COLO668 (cell line): ENCODE data around the gene AKIP1.
"Not testable (repeated sequence)": the region's sequence is repeated elsewhere in the genome, so short reads cannot be mapped to it uniquely, and the experiment has no call there.

Source experiments
- DNase-seq: peaks from one replicate; lab custom pipeline; 2025; ENCODE audit not compliant: unreplicated experiment; lab: John Stamatoyannopoulos, UW

AKIP1 gene, protein sequence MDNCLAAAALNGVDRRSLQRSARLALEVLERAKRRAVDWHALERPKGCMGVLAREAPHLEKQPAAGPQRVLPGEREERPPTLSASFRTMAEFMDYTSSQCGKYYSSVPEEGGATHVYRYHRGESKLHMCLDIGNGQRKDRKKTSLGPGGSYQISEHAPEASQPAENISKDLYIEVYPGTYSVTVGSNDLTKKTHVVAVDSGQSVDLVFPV

DNA sequence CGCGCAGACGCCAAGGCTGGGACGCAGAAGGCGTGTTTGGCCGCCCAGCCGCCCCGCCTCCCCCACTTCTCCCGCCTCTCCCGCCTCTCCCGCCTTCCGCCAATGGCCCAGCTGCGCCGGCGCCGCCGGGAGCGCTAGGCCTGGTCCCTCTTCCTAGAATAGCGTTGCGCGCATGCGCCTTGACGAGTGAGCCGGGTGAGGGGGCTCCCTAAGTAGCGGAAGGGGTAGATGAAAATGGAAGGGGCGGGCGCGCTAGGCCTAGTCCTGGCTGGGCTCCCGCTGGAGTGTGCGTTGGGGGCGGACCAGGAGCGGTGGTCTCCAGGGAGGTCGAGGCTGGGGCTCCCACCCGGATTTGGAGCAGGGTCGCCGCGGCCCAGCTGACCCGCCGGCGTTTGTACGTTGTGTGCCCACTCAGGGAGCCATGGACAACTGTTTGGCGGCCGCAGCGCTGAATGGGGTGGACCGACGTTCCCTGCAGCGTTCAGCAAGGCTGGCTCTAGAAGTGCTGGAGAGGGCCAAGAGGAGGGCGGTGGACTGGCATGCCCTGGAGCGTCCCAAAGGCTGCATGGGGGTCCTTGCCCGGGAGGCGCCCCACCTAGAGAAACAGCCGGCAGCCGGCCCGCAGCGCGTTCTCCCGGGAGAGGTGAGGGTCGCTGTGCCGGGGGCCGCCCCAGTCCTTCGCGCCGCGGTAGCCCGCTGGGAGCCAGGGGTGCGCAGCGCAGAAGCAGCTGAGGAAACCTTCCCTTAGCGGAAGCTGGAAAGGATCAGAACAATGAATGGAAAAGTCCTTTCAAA, at the start of gene AKIP1:
TSS of gene AKIP1 (plus strand) at position 161 of the 795 bp plus-strand sequence. CDS start at position 422, 261 bp downstream.
- peak; percentile 98 for DNase-seq

DNA sequence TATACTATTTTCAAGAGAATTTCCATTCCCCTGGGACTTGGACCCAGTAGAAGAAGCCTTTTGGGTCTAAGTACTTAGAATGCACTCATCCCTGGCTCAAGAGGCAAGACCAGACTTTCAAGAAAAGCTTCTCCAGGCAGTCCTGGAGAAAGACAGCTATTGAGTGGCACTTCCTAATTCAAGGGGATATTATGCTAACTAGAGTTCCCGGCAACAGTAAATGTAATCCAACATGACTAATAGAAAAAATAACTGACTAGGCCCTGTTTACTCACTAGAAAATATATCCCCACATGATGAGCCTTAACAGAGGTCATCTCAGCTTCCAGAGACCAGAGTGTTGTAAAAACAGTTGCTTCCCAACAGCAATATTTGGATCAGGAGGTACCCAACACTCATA, 47.2 kb upstream of the AKIP1 start:
- no peak for DNase-seq

DNA sequence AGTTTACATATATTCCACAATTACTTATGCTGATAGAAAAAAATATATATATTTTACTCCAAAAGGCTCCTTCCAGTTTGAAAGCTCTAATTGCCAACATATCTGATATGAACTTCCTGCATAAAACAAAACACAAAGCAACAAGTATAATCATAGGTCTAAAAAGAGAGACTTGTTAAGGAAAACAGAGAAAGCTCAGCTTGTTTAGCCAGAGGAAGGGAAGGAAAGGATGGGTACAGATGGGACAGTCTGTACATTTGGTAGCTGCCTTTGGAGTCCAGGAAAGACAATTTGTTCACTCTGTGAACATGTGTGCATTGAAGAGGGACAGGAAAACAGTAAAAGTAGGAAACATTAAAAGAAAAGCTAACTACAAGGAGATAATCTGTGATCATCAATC, 45.7 kb upstream of the AKIP1 start:
- no peak for DNase-seq

DNA sequence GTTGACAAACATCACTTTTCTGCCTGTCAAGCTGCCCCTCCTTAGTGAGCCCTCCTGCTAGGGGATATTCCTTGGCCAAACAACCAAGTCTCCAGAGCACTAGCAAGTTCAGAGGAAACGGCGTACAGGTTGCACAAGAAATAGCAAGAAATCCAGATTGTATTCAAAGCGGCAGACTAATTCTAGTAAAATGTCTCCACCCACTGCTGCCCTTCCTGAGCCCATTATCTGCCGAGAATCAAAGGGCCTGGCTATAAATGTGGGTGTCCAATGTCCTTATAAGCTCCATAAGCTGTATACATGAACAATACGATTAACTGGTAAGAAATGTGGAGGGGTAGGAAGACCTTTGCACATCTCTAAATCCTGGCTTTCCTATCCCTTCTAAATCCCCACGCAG, 44.0 kb upstream of the AKIP1 start:
- DNase-seq, result no peak

DNA sequence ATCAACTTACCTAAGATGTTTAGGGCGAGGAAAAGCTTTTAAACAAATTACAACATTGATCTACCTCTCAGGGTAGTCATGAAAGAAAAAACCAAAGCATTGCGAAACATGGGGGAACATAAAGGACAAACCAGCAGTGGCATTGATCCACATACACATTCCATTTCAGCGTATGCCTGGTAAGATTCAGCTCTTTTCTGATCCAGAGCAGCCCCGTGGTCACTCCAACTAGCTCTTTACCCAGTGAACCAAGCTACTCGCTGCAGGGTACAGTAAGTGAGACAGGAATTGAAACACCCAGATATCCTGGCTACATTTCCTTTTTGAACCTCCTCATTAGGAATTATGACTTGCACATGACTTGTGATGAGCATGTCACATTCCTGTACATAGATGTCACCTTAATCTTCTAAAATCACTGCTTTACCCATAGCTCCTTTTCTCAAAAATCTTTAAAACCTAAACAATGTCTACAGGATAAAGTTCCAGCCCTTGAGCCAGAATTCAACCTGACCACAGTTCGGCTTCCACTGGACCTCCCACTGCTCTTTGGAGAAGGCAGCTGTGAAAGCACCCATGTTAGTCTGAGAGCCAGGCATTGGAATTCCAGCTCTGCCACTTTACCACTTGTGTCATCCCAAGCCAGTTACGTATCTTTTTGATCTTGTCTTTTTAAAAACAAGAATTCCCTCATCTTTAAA, 42.9 kb upstream of the AKIP1 start:
- no peak for DNase-seq

DNA sequence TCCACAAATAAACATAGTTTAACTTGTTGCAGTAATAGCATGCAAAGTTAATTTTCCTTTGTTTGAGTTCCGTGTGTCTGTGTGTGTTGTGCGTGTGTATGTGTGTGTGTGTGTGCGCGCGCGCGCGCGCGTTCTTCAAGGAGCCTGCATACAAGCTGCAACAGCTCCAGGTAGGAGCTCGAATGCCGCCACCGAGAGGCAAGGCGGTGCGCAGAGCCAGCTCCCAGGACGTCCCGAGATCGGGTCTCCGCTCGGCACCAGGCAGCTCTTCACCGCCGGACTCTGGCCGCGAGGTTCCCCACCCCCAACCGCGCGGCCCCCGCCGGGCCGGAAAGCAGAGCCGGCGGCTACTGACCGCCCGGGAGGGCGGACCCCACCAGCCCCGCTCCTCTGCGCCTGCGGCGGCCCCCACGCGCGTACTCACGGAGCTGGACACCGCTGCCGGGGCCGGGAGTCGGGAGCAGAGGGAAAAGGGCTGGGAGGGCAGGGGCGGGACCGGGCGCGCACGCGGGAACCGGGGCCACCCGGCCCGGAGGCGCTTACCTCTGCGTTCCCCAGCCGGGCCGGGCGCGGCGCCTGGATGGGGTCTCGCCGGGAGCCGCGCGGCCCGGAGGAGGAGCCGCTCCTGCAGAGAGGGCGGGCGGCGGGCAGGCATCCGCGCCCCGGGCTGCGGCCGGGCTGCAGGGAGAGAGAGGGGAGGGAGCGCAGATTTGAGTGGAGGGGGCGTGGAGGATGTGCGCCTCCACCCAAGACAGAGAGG, 40.4 kb upstream of the AKIP1 start:
- peak; percentile 67 for DNase-seq

DNA sequence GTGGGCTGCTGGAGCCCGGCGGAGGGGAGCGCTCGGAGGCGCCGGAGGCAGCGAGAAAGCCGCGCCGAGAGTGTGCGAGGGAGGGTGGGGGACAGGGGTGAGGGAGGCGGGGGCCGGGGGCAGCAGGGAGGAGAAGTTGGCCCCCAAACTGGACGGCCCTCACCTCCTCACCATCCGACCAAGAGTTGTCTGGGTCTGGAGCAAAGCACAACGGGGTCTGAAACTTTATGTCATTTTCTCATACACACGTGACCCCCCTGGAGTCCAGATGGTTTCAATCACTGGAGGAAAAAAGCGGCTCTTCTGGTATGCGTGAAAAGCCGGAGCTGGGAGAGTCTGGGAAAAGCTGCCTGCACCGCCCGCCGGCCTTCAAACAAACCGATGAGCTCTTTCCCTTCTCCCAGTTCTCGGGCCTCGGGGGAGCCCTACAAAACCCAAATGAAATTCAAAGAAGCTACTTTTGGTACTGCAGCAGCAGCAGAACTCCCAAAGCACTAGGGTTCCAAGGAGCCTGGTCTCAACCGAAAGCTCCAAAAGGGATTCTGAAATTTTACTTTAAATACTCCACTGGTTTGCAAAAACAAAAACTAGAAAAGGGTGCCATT, 39.7 kb upstream of the AKIP1 start:
- DNase-seq, result peak; percentile 40

DNA sequence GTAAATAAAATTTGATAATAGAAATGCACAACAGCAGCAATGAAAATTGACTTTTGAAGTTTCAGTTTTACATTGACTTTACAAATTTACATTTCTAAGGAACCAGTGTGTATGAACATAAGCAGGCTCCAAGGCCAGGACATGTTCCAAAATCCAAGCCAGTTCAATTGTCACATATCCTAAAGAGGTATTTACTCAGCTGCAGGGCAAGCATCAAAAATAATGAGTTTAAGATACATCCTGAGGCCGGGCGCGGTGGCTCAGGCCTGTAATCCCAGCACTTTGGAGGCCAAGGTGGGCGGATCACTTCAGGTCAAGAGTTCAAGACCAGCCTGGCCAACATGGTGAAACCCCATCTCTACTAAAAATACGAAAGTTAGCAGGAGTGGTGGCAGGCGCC, 39.0 kb upstream of the AKIP1 start:
- no peak for DNase-seq

DNA sequence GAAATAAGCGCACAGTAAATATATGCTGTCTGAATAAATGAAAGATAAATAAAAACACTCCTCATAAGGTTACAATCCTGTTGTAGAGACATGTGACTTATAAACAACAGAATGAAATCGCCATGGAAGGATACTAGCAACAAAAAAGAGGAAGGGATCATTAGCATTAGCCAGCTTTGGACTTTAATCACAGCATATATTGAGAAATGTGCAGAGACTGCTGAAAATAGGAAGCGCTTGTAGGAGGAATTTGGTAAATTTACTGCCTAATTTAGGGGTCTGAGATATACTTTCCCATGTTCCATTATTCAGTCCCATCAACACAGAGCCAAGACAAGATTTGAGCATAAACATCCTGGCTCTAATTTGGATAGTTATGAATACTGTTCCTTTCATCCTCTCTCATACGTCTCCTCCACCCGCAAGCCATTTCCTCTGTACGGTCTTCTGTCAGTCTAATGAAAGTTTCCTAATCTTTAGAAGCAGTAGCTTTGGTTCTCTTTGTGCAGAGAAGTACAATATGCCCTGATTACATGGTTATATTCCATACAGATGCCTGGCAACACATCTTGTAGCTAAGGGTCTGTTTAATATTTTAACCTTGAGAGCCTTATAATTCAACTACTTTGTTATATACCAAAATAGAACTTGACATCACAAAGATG, 37.1 kb upstream of the AKIP1 start:
- DNase-seq, result no peak

DNA sequence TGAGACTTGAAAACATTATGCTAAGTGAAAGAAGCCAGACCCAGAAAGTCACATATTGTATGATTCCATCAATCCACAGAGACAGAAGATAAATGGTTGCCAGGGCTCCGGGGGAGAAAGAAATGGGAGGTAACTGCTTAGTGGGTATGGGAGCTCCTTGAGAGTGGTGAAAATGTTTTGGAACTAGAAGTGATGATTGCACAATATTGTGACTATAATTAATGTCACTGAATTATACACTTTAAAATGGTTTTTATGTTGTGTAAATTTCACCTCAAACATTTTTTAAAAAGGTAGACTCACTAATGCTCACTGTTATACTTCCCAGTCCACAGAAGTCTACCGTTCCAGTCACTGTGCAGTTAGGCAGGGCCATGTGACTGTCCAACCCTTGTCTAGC, 32.2 kb upstream of the AKIP1 start:
- DNase-seq, result no peak

DNA sequence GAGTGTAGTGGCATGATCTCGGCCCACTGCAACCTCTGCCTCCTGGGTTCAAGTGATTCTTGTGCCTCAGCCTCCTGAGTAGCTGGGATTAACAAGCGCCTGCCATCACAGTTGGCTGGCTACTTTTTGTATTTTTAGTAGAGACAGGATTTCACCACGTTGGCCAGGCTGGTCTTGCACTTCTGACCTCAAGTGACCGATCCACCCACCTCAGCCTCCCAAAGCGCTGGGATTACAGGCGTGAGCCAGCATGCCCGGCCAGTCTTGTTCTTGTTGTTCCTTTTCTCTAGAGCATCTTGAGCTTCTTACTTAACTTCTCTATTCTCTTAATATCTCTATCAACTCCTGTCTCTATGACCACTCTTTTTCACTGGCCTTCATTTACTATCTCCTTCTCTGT, 29.4 kb upstream of the AKIP1 start:
- not testable (repeated sequence) for DNase-seq

DNA sequence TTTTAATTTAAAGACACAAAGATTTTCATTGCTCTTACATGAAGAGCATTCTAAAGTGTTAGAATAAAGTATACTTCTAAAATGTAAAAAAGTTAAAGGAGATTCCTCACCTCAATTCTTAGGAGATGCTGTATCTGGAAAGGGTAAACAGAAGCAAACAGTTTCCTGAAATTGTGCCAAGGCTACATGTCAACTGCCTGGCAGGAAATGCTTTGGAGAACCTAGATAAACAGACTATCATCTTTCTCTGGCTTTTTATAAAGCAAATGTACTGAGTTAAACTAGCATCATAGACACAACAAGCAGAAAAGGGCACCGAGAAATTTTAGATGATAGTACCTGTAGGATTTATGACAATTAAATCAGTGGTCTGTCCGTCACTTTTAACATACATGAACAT, 24.7 kb upstream of the AKIP1 start:
- DNase-seq, result no peak

DNA sequence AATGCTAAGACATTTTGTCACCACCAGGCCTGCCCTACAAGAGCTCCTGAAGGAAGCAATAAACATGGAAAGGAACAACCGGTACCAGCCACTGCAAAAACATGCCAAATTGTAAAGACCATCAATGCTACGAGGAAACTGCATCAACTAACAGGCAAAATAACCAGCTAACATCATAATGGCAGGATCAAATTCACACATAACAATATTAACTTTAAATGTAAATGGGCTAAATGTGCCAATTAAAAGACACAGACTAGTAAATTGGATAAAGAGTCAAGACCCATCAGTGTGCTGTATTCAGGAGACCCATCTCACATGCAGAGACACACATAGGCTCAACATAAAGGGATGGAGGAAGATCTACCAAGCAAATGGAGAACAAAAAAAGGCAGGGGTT, 19.8 kb upstream of the AKIP1 start:
- DNase-seq, result not testable (repeated sequence)

DNA sequence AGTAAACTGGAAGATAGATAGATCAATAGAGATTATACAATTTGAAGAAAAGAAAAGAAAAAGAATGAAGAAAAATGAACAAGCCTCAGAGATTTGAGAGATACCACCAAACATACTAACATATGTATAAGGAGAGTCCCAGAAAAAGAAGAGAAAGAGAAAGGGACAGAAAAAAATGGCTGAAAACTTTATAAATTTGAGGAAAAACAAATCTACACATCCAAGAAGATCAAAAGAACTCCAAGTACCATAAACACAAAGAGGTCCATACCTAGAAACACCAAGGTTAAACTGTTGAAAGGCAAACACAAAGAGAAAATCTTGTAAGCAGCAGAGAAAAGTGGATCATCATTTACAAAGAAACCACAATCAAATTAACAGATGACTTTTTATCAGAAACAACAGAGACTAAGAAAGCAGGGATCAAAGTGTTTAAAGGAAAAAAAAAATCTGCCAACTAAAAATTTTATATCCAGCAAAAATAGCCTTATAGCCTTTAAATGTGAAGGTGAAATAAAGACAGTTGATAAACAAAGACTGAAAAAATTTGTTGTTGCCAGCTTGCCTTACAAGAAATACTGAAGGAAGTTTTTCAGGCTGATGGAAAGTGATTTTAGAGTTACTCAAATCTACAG, 11.8 kb upstream of the AKIP1 start:
- DNase-seq, result no peak

DNA sequence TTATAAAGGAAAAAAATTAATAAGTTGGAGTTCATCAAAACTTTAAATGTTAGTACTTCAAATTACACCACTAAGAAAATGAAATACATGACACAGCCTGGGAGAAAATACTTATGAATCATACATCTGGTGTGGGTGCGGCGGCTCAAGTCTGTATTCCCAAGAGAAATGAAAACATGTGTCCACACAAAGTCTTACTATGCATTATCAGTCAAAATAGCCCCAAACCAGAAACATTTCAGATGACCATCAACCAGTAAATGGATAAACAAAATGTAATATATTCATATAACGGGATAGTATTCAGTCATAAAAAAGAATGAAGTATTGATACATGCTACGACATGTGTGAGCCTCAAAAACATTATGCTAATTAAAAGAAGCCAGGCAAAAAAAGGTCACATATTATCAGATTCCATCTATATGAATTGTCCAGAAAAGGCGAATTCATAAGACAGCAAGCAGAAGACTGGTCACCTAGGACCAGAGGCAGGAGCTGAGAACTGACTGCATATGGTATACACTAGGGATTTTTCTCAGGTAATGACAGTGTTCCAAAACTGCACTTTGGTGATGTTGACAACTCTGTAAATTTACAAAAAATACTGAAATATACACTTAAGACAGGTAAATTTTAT, 5.3 kb upstream of the AKIP1 start:
- DNase-seq, result no peak

DNA sequence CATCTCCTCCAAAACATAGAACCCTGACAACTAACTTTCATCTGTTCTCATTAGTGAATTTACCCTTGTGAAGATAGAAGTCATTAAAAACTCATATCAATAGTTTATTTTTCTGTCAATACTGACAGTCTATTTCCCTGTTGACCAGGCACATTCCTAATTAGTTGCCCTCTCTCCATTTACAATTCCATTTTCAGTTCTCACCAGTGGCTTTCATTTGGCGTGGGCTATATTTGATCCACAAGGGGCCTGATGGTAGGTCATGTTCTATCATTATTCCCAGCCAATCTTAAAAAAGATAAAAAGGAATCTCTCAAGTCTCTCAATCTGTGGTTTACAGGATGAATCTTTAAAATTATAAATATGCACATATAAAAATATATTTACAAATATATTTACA, 3.9 kb upstream of the AKIP1 start:
- no peak for DNase-seq

DNA sequence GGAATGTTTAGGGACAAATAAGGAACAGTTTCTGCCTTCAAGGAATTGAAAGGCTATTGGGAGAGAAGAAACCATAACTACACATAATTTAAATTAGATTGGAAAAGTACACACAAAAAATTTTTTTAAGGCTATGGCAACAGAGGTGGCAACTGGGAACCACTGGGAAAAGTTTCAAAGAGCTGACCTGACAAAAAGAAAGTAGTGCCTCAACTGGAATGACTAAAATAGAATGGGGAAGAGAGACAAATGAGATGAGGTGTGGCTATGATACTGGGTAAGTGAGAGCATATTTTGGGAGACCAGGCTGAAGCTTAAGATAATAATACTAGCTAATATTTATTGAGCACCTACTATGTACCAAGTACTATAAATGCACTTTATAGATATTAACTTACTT, 2.9 kb upstream of the AKIP1 start:
- DNase-seq, result no peak

DNA sequence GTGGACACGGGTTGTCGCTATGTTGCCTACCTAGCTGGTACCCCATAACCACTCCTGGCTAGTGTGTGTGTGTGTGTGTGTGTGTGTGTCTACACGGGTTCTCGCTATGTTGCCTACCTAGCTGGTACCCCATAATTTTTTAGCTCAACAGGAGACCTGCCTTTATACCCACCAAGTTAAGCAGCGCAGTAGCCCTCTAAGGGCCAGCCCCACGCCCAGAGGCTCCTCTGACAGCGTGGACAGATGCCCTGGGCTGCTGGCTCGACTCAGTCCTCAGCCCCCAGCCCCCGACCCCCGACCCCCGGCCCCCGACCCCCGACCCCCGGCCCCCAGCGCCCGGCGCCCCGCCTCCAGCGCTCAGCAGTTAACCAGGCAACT, 351 bp upstream of the AKIP1 start:
- DNase-seq, result no peak

DNA sequence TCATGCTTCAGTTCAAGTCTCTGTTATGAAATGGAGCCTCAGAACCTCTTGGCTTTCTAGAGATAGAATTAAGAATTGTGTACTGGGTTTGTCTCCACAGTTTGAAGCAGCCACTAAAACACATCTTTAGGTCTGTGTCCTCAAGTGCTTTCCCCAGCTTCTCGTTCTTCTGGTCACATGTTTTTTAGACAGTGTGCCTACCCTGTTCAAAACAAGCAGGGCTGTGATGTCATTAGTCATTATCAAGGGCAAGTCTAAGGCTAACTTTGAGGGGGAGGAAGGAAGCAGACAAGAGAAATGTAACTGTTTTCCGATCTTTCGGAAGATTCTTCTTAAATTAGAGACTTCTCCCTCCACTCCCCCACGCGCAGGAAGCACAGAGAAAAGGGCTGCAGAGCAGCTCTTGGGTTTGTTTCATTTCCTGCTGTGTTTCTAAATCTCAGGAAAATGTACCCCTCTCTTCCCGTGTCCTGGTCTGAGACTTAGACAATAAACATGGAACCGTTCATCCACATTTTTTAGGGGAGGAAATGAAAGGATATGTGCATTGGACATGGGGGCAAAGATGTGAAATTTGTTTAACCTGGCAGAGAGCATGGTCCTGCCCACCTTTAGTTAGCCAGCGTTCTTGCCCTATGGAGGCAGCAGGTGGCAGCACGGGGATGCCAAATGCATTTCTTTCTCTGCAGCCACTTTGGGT, 3.1 kb downstream of the AKIP1 start:
- DNase-seq, result peak; percentile 43
